ENCODE measurements around the gene CBFA2T2.
A peak's percentile ranks its signal among the peaks of the same experiment; 100 is the strongest.

Gene CBFA2T2

DNA sequence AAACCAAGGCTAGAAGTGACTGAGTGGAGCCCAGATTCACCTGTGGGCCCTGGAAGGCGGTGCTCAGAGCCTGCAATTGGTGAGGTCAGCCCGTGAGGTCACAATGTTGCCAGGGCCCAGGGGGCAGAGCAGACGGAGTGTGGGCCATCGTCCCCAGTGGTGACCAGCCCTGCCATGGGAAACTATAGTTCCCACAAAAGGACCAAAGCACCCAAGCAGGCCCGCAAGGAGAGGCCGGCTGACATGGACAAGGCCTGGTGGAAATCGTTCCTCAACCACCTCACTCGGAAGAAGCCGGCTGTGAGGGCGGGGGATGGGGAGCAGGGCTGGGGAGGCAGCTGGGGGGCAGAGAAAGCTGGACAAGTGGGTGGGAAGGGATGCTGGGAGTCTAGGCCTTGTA lies 172.3 kb downstream of the CBFA2T2 start, which contains the start of gene C20orf144:
TSS of gene C20orf144 (plus strand) at position 156 of the 400 bp plus-strand sequence. CDS start at position 175, 19 bp downstream.
- peaks cover 6% of the 10 kb centered on the region for H3K36me3 Mint-ChIP-seq (ENCODE audit: low read depth)
- no peaks in the 10 kb centered on the region for H3K27me3 Mint-ChIP-seq (ENCODE audit: low read depth, poor library complexity)
- no peaks in the 10 kb centered on the region for H3K9me3 Mint-ChIP-seq
- H3K4me1 Mint-ChIP-seq = peaks cover 32% of the 10 kb centered on the region
- DNase-seq = no peak
- H3K4me3 Mint-ChIP-seq = peak within 1 kb of the TSS; percentile 83
- TF ChIP-seq, protein P1, sequence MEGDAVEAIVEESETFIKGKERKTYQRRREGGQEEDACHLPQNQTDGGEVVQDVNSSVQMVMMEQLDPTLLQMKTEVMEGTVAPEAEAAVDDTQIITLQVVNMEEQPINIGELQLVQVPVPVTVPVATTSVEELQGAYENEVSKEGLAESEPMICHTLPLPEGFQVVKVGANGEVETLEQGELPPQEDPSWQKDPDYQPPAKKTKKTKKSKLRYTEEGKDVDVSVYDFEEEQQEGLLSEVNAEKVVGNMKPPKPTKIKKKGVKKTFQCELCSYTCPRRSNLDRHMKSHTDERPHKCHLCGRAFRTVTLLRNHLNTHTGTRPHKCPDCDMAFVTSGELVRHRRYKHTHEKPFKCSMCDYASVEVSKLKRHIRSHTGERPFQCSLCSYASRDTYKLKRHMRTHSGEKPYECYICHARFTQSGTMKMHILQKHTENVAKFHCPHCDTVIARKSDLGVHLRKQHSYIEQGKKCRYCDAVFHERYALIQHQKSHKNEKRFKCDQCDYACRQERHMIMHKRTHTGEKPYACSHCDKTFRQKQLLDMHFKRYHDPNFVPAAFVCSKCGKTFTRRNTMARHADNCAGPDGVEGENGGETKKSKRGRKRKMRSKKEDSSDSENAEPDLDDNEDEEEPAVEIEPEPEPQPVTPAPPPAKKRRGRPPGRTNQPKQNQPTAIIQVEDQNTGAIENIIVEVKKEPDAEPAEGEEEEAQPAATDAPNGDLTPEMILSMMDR (IDR thresholded peaks at IDR 0.05) = no peak
- H3K27ac Mint-ChIP-seq = peak within 1 kb of the TSS; percentile 63

GRCh38 chr20:33663161-33664084 lies 173.5 kb downstream of the CBFA2T2 start:
- Mint-ChIP-seq H3K36me3 (ENCODE audit: low read depth) (peaks cover 8% of the 10 kb centered on the region), H3K4me1 (peaks cover 32% of the 10 kb centered on the region), H3K4me3 (peak overlapping the region; percentile 83), H3K27me3 (ENCODE audit: low read depth, poor library complexity) (no peaks in the 10 kb centered on the region), H3K9me3 (no peaks in the 10 kb centered on the region), H3K27ac (no peak overlapping the region)
- DNase-seq = peak; percentile 88
- TF ChIP-seq, protein P1 (IDR thresholded peaks at IDR 0.05) = no peak

DNA sequence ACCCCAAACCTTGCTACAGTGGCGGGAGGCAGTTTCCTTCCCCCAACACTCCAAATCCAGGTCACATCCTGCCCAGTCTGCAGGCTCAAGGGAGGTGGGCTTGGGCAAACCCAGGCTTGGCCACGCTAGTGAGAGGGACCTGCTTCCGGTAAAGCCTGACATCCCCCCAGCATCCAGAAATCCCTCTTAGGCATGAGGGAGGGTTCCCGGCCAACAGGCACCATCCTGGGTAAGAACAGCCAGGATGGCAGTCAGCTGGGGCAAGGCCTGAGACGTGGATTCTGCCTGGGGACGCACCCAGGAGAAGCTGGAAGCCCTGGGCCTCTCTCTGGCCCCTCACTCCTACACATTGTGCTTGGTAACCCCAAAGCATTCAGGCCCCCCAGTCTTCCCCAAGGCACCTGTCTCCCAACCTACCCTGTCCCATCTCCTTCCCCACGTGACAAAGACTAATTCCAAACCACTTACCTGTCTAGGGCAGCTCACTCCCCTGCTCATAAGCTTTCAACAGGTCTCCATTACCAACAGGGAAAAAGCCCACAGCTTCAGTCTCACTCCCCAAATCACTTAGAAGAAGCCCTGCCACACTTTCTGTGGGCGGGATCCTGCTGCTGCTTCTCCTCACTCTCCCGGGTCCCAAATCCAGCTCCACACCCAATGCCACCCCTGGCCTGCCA lies 174.3 kb downstream of the CBFA2T2 start:
- peaks cover 32% of the 10 kb centered on the region for H3K4me1 Mint-ChIP-seq
- no peak for DNase-seq
- TF ChIP-seq, protein P1 (IDR thresholded peaks at IDR 0.05) = no peak
- H3K4me3 Mint-ChIP-seq = peak overlapping the region; percentile 83
- H3K27me3 Mint-ChIP-seq (ENCODE audit: low read depth, poor library complexity) = no peaks in the 10 kb centered on the region
- H3K9me3 Mint-ChIP-seq = no peaks in the 10 kb centered on the region
- H3K27ac Mint-ChIP-seq = peak overlapping the region; percentile 72
- peaks cover 14% of the 10 kb centered on the region for H3K36me3 Mint-ChIP-seq (ENCODE audit: low read depth)

DNA sequence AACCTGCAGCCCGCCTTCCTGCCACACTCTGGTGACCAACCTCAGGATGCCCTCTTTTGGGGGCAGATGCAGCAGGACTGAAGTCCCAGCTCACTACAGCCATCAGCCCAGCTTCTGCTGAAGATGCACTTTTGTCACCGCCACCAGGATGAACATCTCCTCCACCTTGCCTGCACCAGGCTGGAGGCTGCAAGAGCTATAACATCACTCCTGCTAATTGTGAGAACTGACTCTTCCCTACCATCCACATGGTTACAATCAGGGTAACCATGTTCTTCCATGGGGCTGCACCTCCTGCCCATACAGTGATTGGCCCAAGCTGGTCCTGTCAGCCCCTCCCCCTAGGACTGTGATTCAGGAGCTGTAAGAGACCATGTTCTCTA lies 174.9 kb downstream of the CBFA2T2 start:
- Mint-ChIP-seq H3K27ac (peak overlapping the region; percentile 72), H3K9me3 (no peaks in the 10 kb centered on the region), H3K27me3 (ENCODE audit: low read depth, poor library complexity) (no peaks in the 10 kb centered on the region), H3K4me3 (peak overlapping the region; percentile 83), H3K4me1 (peaks cover 32% of the 10 kb centered on the region), H3K36me3 (ENCODE audit: low read depth) (peaks cover 14% of the 10 kb centered on the region)
- no peak for DNase-seq
- TF ChIP-seq, protein P1 (IDR thresholded peaks at IDR 0.05) = no peak

DNA sequence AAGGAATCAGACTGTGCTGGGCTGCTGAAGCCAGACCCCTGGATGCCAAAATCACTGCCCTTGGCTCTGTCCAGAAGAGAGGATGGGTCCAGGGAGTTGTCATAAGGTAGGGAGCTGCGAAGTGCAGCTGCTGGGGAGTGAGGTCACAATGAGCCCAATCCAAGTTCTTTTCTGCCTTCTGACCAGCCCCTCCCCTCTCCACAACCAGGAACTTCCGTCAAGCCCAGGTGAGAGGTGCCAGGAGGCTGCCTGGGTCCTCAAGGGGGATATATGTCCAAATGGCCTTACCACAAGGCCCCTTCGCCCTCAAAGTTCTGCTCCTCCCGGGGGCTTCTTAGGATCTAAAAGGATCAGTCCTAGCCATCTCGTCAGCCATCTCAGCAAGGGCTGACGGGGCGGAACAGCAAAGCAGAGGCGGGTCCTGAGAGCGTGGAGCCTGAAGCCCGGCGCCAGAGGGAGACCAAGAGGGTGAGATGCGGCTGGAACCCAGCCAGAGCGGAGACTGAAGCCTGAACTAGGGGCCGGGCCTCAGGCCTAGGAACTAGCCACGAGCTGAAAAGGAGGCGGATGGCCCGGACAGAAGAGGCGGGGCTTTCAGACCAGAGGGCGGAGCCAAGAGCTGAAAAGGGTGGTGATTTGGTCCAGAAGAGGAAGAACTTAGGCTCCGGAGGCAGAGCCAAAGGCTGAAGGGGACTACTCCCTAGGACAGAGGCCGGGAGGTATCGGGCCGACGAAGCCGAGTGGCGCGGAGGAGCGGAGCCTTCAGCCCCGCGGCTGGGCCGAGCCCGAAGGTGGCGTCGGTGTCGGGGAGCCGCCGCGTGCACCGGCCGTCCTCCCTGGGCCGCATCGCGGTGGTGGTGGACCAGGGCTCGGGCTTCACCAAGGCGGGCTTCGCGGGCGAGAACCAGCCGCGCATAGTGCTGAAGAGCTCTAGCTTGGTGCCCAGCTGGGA lies 176.7 kb downstream of the CBFA2T2 start, which contains the start of gene ACTL10:
TSS of gene ACTL10 (plus strand) at position 651 of the 952 bp plus-strand sequence. CDS start 555 bp downstream, outside the sequence.
- peak; percentile 85 for DNase-seq
- peaks cover 32% of the 10 kb centered on the region for H3K4me1 Mint-ChIP-seq
- H3K27me3 Mint-ChIP-seq (ENCODE audit: low read depth, poor library complexity) = no peaks in the 10 kb centered on the region
- H3K9me3 Mint-ChIP-seq = no peaks in the 10 kb centered on the region
- H3K36me3 Mint-ChIP-seq (ENCODE audit: low read depth) = peaks cover 14% of the 10 kb centered on the region
- TF ChIP-seq, protein P1 (IDR thresholded peaks at IDR 0.05) = no peak
- peak within 1 kb of the TSS; percentile 68 for H3K27ac Mint-ChIP-seq
- H3K4me3 Mint-ChIP-seq = peak within 1 kb of the TSS; percentile 84
